GM23338 (cell line): ENCODE data around the gene AKR1B1. TPM values are rescaled to one million over a fixed set of nuclear protein-coding genes. Genes with fewer than 3 reads are reported as not detected.

ENCODE experiments used
- ATAC-seq: fragments of 200-7000 bp; cut with Tn5 transposase; 3 replicates; pipeline ENCODE4 v1.9.1; 2020
- DNase-seq: peaks from one replicate; pipeline ENCODE4 v3.0.0-alpha.2; 2015; ENCODE audit warnings: low spot score
- H2AFZ ChIP-seq: fragments of 200-600 bp; sonication (generic); 2 replicates; pipeline ENCODE4 v1.8.0; 2016; ENCODE audit warnings: antibody characterized with exemption, mild to moderate bottlenecking, moderate library complexity
- H3F3A ChIP-seq: fragments of 200-600 bp; sonication (generic); replicated peaks from 2 replicates; pipeline ENCODE4 v1.8.0; 2017; ENCODE audit warnings: antibody characterized with exemption, mixed run types, low read depth
- H3K27ac ChIP-seq: fragments of 200-600 bp; sonication (generic); 2 replicates; pipeline ENCODE4 v1.6.1; 2016; ENCODE audit warnings: low read depth
- H3K27me3 ChIP-seq: fragments of 200-600 bp; sonication (generic); 2 replicates; pipeline ENCODE4 v1.8.0; 2016; ENCODE audit warnings: mild to moderate bottlenecking, mixed run types, moderate library complexity; ENCODE audit not compliant: insufficient read depth
- H3K36me3 ChIP-seq: fragments of 200-600 bp; sonication (generic); 2 replicates; pipeline ENCODE4 v1.8.0; 2016; ENCODE audit warnings: mild to moderate bottlenecking; ENCODE audit not compliant: insufficient read depth
- H3K4me1 ChIP-seq: fragments of 200-600 bp; sonication (generic); 2 replicates; pipeline ENCODE4 v1.8.0; 2016; ENCODE audit warnings: mild to moderate bottlenecking, moderate library complexity; ENCODE audit not compliant: insufficient read depth
- H3K4me2 ChIP-seq: fragments of 200-600 bp; sonication (generic); 2 replicates; pipeline ENCODE4 v1.7.1; 2017; ENCODE audit warnings: mixed run types
- H3K4me3 ChIP-seq: fragments of 200-600 bp; sonication (generic); 2 replicates; pipeline ENCODE4 v1.6.1; 2016; ENCODE audit warnings: mixed run types
- H3K79me2 ChIP-seq: fragments of 200-600 bp; sonication (generic); replicated peaks from 2 replicates; pipeline ENCODE4 v1.8.0; 2017; ENCODE audit warnings: mild to moderate bottlenecking; ENCODE audit not compliant: insufficient read depth
- H3K9me2 ChIP-seq: fragments of 200-600 bp; sonication (generic); 2 replicates; pipeline ENCODE4 v1.8.0; 2017; ENCODE audit not compliant: insufficient read depth
- H4K20me1 ChIP-seq: fragments of 200-600 bp; sonication (generic); replicated peaks from 2 replicates; pipeline ENCODE4 v1.8.0; 2017; ENCODE audit warnings: mild to moderate bottlenecking; ENCODE audit not compliant: insufficient read depth
- H3K27ac Mint-ChIP-seq: 2 replicates; pipeline ENCODE4 v1.8.0; 2020; ENCODE audit warnings: inconsistent platforms, mild to moderate bottlenecking, moderate library complexity, mixed read lengths
- H3K27me3 Mint-ChIP-seq: 3 replicates; pipeline ENCODE4 v1.8.0; 2022; ENCODE audit warnings: low read depth, mild to moderate bottlenecking, moderate library complexity, mixed read lengths, inconsistent platforms; ENCODE audit not compliant: insufficient read depth, poor library complexity
- H3K36me3 Mint-ChIP-seq: 3 replicates; pipeline ENCODE4 v1.8.0; 2021; ENCODE audit warnings: low read depth, mild to moderate bottlenecking, inconsistent platforms, moderate library complexity, mixed read lengths
- H3K4me1 Mint-ChIP-seq: 3 replicates; pipeline ENCODE4 v1.8.0; 2020; ENCODE audit warnings: mild to moderate bottlenecking, inconsistent platforms, mixed read lengths
- H3K4me3 Mint-ChIP-seq: 3 replicates; pipeline ENCODE4 v1.8.0; 2021; ENCODE audit warnings: moderate library complexity, mild to moderate bottlenecking, inconsistent platforms, mixed read lengths
- H3K9me3 Mint-ChIP-seq: 3 replicates; pipeline ENCODE4 v1.8.0; 2020; ENCODE audit warnings: moderate library complexity, mild to moderate bottlenecking, inconsistent platforms, mixed read lengths
- CREB1 ChIP-seq: fragments of 250-450 bp; sonication (Bioruptor Pico); IDR thresholded peaks from 2 replicates; pipeline ENCODE4 v1.5.0; 2020; ENCODE audit warnings: low read depth, mild to moderate bottlenecking, moderate library complexity
- CTCF ChIP-seq, 2 experiments: fragments of 200-600 bp in 1 of 2; sonication (generic) in 1 of 2; conservative IDR thresholded peaks; 2 replicates each; pipeline versions ENCODE4 v1.5.1 to v1.6.1; 2016 to 2017; ENCODE audit warnings: antibody characterized with exemption in 2 of 2, low read depth in 2 of 2, mild to moderate bottlenecking in 2 of 2, moderate library complexity in 1 of 2
- ETS1 ChIP-seq: IDR thresholded peaks from 2 replicates; pipeline ENCODE4 v1.6.1; 2016; ENCODE audit warnings: antibody characterized with exemption
- JUNB ChIP-seq: IDR thresholded peaks from one replicate; pipeline ENCODE4 v1.6.1; 2016; ENCODE audit warnings: antibody characterized with exemption; ENCODE audit not compliant: unreplicated experiment
- NANOG ChIP-seq: IDR thresholded peaks from 2 replicates; pipeline ENCODE4 v1.6.1; 2016; ENCODE audit warnings: antibody characterized with exemption, borderline replicate concordance
- POLR2AphosphoS5 ChIP-seq: IDR thresholded peaks from 2 replicates; pipeline ENCODE4 v1.6.1; 2016; ENCODE audit warnings: antibody characterized with exemption, low read depth
- REST ChIP-seq: IDR thresholded peaks from one replicate; pipeline ENCODE4 v1.6.1; 2018; ENCODE audit warnings: antibody characterized with exemption; ENCODE audit not compliant: unreplicated experiment
- STAT1 ChIP-seq: IDR thresholded peaks from one replicate; pipeline ENCODE4 v1.6.1; 2016; ENCODE audit warnings: antibody characterized with exemption; ENCODE audit not compliant: unreplicated experiment
- ZNF462 ChIP-seq: fragments of 250-450 bp; sonication (Bioruptor Pico); IDR thresholded peaks from 2 replicates; pipeline ENCODE4 v1.5.0; 2020; ENCODE audit warnings: mild to moderate bottlenecking, moderate library complexity
- polyA plus RNA-seq: library from polyadenylated mRNA; unstranded; fragments of >200 nt; fragmentation: Nextera tagmentation; extraction: Ambion mirVana; gene quantifications from 2 replicates; pipeline ENCODE4 v1.2.1, GENCODE V29; 2016
- total RNA-seq: library from RNA; depleted of rRNA; stranded (reverse); fragments of >200 nt; shearing (Covaris generic); gene quantifications from 2 replicates; pipeline ENCODE4 v1.2.3, GENCODE V29; 2014

The AKR1B1 gene
- total and polyA plus RNA-seq, 2 experiments from 2014 or later: 132 to 154 TPM

- H3K4me3 Mint-ChIP-seq: no peak overlapping the region
- H3K27me3 ChIP-seq: no peaks in the 10 kb centered on the region
- H3K27me3 Mint-ChIP-seq: peaks cover 4% of the 10 kb centered on the region
- H3K27ac ChIP-seq: no peak overlapping the region
- no peak for ATAC-seq
- H3K36me3 Mint-ChIP-seq: peaks cover 68% of the 10 kb centered on the region
- H3K36me3 ChIP-seq: peaks cover 32% of the 10 kb centered on the region; the same call in 1 of the 2 replicates
- no peaks in the 10 kb centered on the region for H3F3A ChIP-seq
- peaks cover 46% of the 10 kb centered on the region for H3K79me2 ChIP-seq
- no peaks in the 10 kb centered on the region for H3K4me1 ChIP-seq
- H2AFZ ChIP-seq: no peak overlapping the region
- H3K9me3 Mint-ChIP-seq: no peaks in the 10 kb centered on the region
- no peaks in the 10 kb centered on the region for H3K9me2 ChIP-seq
- H3K4me3 ChIP-seq: no peak overlapping the region
- H3K4me1 Mint-ChIP-seq: peaks cover 13% of the 10 kb centered on the region; the same call in 2 of the 3 replicates
- peaks cover 11% of the 10 kb centered on the region for H4K20me1 ChIP-seq
- no peak overlapping the region for H3K27ac Mint-ChIP-seq
- DNase-seq: no peak
- H3K4me2 ChIP-seq: no peak overlapping the region
- TF ChIP-seq POLR2AphosphoS5: no peak
- TF ChIP-seq CTCF (conservative IDR thresholded peaks at IDR 0.05; ENCODE audit: low read depth in 2 of 2): no peak
- TF ChIP-seq CREB1: no peak
- no peak for TF ChIP-seq JUNB
- no peak for TF ChIP-seq ZNF462 (CRISPR knock-in tag)
- TF ChIP-seq ETS1: no peak
- TF ChIP-seq NANOG: no peak
- TF ChIP-seq REST: no peak
- no peak for TF ChIP-seq STAT1
Observed at GRCh38 chr7:134451656-134452055, 7.2 kb downstream of the AKR1B1 start.
